HCT116 (cell line): ENCODE measurements around the gene C2CD2.

Experiments
- CEBPB ChIP-seq: IDR thresholded peaks from 2 replicates; pipeline ENCODE4 v1.6.1; 2012; ENCODE audit warnings: low read depth
- EGR1 ChIP-seq: IDR thresholded peaks from 2 replicates; pipeline ENCODE4 v1.6.1; 2012; ENCODE audit warnings: low read depth
- EZH2 ChIP-seq: fragments of 200-600 bp; sonication (generic); IDR thresholded peaks from 2 replicates; pipeline ENCODE4 v1.6.1; 2017; ENCODE audit warnings: antibody characterized with exemption, mixed run types
- EZH2phosphoT487 ChIP-seq: fragments of 200-600 bp; IDR thresholded peaks from 2 replicates; pipeline ENCODE4 v1.6.1; 2018; ENCODE audit warnings: antibody characterized with exemption, borderline replicate concordance
- POLR2A ChIP-seq: IDR thresholded peaks from 2 replicates; pipeline ENCODE4 v1.7.0; 2011; ENCODE audit warnings: borderline replicate concordance; ENCODE audit not compliant: insufficient read depth, insufficient read length; ENCODE audit errors: extremely low read depth
- POLR2AphosphoS5 ChIP-seq: IDR thresholded peaks from 2 replicates; pipeline ENCODE4 v1.6.1; 2011; ENCODE audit warnings: mild to moderate bottlenecking, low read depth, low read length, moderate library complexity
- SRF ChIP-seq: IDR thresholded peaks from 2 replicates; pipeline ENCODE4 v1.6.1; 2012; ENCODE audit warnings: low read depth
- TCF7L2 ChIP-seq: IDR thresholded peaks from 2 replicates; pipeline ENCODE4 v1.7.0; 2011; ENCODE audit warnings: borderline replicate concordance, inconsistent platforms; ENCODE audit not compliant: insufficient read depth, insufficient read length; ENCODE audit errors: extremely low read depth
- ZNF274 ChIP-seq: fragments of 200-500 bp; sonication (Bioruptor generic); IDR thresholded peaks from 2 replicates; pipeline ENCODE4 v1.6.1; 2014; ENCODE audit warnings: mild to moderate bottlenecking, low read depth, low read length, inconsistent platforms
- TF ChIP-seq, protein P1 (sequence below): IDR thresholded peaks from 2 replicates; pipeline ENCODE4 v1.6.1; 2012
- TF ChIP-seq, protein P2 (sequence below), 3 experiments: fragments of 200-600 bp in 1 of 3; sonication (generic) in 1 of 3; IDR thresholded peaks in 2 of 3; conservative IDR thresholded peaks in 1 of 3; 2 replicates each; pipeline ENCODE4 v1.5.1; 2012 to 2017; ENCODE audit warnings: low read depth in 2 of 3, low read length in 2 of 3, antibody characterized with exemption in 1 of 3, borderline replicate concordance in 1 of 3, control low read depth in 1 of 3, mild to moderate bottlenecking in 1 of 3, mixed read lengths in 1 of 3, mixed run types in 1 of 3, moderate library complexity in 1 of 3; ENCODE audit not compliant: insufficient read depth in 1 of 3

DNA sequence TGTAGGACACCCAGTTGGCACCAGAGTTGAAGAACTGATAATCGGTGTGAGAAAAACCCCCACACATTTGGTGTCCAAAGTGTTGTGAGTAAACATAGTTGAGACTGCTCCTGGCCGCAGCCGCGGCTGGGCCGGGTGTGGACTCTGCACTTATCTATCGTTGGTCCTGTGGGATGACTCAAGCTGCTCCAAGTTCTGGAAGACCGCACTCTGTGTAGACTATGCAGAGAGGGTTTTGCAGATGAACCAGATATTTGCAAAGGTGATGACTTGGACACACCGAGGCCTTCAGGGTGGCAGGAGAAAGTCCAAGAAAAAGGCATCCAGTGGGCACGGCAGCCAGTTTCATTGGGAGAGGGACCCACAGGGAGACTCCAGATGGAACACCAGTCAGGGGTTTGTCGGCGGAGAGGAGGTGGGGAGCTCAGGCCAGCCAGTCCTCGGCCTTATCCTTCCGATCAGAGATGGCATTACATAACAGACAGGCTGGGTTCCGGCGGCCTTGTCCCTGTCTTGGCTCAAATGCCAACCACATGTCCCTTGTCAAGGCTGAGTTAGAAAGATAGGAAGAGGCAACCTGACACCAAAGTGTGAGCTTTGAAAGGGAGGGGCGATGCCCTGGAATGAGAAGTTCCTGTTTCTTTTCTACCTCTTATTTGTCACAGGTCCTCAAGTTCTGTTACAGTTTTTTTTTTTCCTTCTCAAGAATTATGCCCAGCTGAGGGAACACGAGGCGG lies 21.1 kb downstream of the C2CD2 start:
- TF ChIP-seq SRF (no peak), CEBPB (no peak), POLR2AphosphoS5 (no peak), EGR1 (no peak), POLR2A (no peak), EZH2 (no peak), TCF7L2 (no peak), ZNF274 (no peak), EZH2phosphoT487 (no peak)
- TF ChIP-seq, protein P1, sequence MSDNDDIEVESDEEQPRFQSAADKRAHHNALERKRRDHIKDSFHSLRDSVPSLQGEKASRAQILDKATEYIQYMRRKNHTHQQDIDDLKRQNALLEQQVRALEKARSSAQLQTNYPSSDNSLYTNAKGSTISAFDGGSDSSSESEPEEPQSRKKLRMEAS: no peak; the same call in 1 of the 2 replicates
- TF ChIP-seq, protein P2, sequence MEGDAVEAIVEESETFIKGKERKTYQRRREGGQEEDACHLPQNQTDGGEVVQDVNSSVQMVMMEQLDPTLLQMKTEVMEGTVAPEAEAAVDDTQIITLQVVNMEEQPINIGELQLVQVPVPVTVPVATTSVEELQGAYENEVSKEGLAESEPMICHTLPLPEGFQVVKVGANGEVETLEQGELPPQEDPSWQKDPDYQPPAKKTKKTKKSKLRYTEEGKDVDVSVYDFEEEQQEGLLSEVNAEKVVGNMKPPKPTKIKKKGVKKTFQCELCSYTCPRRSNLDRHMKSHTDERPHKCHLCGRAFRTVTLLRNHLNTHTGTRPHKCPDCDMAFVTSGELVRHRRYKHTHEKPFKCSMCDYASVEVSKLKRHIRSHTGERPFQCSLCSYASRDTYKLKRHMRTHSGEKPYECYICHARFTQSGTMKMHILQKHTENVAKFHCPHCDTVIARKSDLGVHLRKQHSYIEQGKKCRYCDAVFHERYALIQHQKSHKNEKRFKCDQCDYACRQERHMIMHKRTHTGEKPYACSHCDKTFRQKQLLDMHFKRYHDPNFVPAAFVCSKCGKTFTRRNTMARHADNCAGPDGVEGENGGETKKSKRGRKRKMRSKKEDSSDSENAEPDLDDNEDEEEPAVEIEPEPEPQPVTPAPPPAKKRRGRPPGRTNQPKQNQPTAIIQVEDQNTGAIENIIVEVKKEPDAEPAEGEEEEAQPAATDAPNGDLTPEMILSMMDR (IDR thresholded peaks at IDR 0.05 in 2 of 3, conservative IDR thresholded peaks at IDR 0.05 in 1 of 3; ENCODE audit: borderline replicate concordance in 1 of 3, insufficient read depth in 1 of 3, low read depth in 2 of 3, low read length in 2 of 3): peak in 1 of 3 experiments; percentile 1; a peak in 2 of 6 replicates
